ENCODE measurements around the gene ERN1. TPM values are rescaled to one million over a fixed set of nuclear protein-coding genes. Genes with fewer than 3 reads are reported as not detected.
"Not testable (repeated sequence)": the region's sequence is repeated elsewhere in the genome, so short reads cannot be mapped to it uniquely, and the experiment has no call there.

The ERN1 gene
- polyA plus RNA-seq, 1 donor from 2014 or later = 2.3 TPM

DNA sequence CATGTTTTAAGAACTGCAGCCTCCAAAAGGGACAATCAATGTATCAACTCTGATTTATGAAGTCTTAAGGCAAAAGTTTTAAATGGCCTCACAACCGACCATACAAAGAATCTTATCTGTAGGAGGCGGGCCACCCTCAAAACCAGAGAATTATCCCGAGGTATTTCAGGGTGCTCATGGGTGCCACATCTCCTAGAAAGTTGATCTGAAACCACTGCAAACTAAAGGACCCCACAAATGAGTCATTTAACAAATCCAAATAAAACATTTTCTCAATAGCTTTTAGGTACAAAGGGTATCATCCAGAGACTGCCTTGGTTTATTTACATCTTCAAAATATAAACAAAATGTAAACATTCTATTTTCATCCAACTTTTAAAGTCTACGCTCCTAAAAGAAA is 6.8 kb downstream of the ERN1 start:
- Histone ChIP-seq H3K4me2 (ENCODE audit: low read length) (no peak overlapping the region), H3F3A (ENCODE audit: insufficient read depth, low read length, poor library complexity, severe bottlenecking) (no peaks in the 10 kb centered on the region), H3K9ac (ENCODE audit: low read length) (no peak overlapping the region), H3K79me2 (replicated peaks; ENCODE audit: insufficient read depth, low read length) (no peaks in the 10 kb centered on the region), H3K9me3 (ENCODE audit: low read length) (no peaks in the 10 kb centered on the region), H3K9me2 (ENCODE audit: insufficient read depth, low read length) (no peaks in the 10 kb centered on the region), H4K20me1 (ENCODE audit: insufficient read depth) (no peaks in the 10 kb centered on the region), H3K27me3 (ENCODE audit: insufficient read depth, low read depth, low read length) (no peaks in the 10 kb centered on the region), H3K4me3 (ENCODE audit: low read length) (no peak overlapping the region), H3K36me3 (ENCODE audit: insufficient read depth, low read length) (no peaks in the 10 kb centered on the region), H2AFZ (ENCODE audit: low read depth, low read length) (no peak overlapping the region), H3K27ac (ENCODE audit: low read length) (no peak overlapping the region)
- TF ChIP-seq TAF1 (IDR thresholded peaks at IDR 0.05; ENCODE audit: low read depth) = no peak
- TF ChIP-seq RAD21 (conservative IDR thresholded peaks at IDR 0.05) = no peak
- no peak for TF ChIP-seq EZH2 (IDR thresholded peaks at IDR 0.05; ENCODE audit: borderline replicate concordance, insufficient read depth, low read length, poor library complexity, severe bottlenecking)
- no peak for TF ChIP-seq EP300 (conservative IDR thresholded peaks at IDR 0.05; ENCODE audit: poor library complexity, severe bottlenecking)
- no peak for TF ChIP-seq MXI1 (conservative IDR thresholded peaks at IDR 0.05; ENCODE audit: poor library complexity, severe bottlenecking)
- TF ChIP-seq REST (IDR thresholded peaks at IDR 0.05; ENCODE audit: borderline replicate concordance) = no peak
- no peak for TF ChIP-seq SMC3 (conservative IDR thresholded peaks at IDR 0.05; ENCODE audit: poor library complexity)
- TF ChIP-seq POLR2AphosphoS5 (IDR thresholded peaks at IDR 0.05) = no peak
- no peak for TF ChIP-seq CTCF (IDR thresholded peaks at IDR 0.05; ENCODE audit: poor library complexity, severe bottlenecking)

DNA sequence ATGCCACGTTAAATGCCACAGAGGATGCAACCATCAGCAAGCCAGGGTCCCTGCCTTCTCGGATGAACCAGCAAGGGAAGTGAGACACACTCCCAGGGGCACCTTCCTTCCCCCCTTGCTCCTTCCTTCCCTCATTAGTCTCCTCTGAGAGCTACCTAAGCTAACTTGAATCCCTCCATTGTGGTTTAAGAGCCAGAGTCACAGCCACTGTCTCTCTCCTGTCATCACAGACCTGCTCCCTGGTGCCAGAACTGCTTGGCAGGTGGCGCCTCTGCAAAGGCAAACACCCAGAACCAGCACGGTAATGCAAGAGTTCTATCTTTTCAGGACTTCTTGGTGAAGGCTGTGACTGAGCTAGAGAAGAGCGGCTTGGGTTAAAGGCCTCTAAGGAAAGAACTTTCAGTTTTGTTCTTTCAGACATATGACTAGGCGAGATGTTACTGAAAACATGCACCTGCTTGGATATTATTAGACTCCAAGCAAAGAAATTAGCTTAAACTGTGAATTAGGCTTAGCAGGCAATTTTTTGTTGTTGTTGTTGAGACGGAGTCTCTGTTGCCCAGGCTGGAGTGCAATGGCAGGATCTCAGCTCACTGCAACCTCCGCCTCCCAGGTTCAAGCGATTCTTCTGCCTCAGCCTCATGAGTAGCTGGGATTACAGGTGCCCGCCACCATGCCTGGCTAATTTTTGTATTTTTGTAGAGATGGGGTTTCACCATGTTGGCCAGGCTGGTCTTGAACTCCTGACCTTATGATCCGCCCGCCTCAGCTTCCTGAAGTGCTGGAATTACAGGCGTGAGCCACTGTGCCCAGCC is 8.8 kb downstream of the ERN1 start:
- H4K20me1 ChIP-seq (ENCODE audit: insufficient read depth); H3K36me3 ChIP-seq (ENCODE audit: insufficient read depth, low read length); H2AFZ ChIP-seq (ENCODE audit: low read depth, low read length); H3K9me2 ChIP-seq (ENCODE audit: insufficient read depth, low read length); H3K4me2 ChIP-seq (ENCODE audit: low read length); H3K4me3 ChIP-seq (ENCODE audit: low read length); H3F3A ChIP-seq (ENCODE audit: insufficient read depth, low read length, poor library complexity, severe bottlenecking); H3K9me3 ChIP-seq (ENCODE audit: low read length); H3K27me3 ChIP-seq (ENCODE audit: insufficient read depth, low read depth, low read length); H3K9ac ChIP-seq (ENCODE audit: low read length); H3K27ac ChIP-seq (ENCODE audit: low read length); H3K79me2 ChIP-seq (replicated peaks; ENCODE audit: insufficient read depth, low read length): not testable (repeated sequence)

All from neural cell (in vitro differentiated cells).